ENCODE results near the gene SGF29. TPM values are rescaled to one million over a fixed set of nuclear protein-coding genes. Genes with fewer than 3 reads are reported as not detected.
"Not testable (repeated sequence)": the region's sequence is repeated elsewhere in the genome, so short reads cannot be mapped to it uniquely, and the experiment has no call there.

SGF29 gene
- polyA plus RNA-seq, 4 donors = 20.1 to 25.4 (median 20.9) TPM

GRCh38 chr16:28638359-28638758 lies 84.6 kb downstream of the SGF29 start:
- not testable (repeated sequence) for DNase-seq (ENCODE audit: low read depth in 4 of 4, low spot score in 3 of 4)

- not testable (repeated sequence) for DNase-seq (ENCODE audit: low read depth in 4 of 4, low spot score in 3 of 4)
Observed at GRCh38 chr16:28639959-28640358, 86.2 kb downstream of the SGF29 start.

Other genes starting within 250 kb of the SGF29 start
- 1 to 10 TPM in 3 of 4 donors, under 1 TPM in 1; 0.38 to 3.0 (median 1.8) TPM for gene NPIPB6, start 190.4 kb upstream of the SGF29 start, polyA plus RNA-seq (ENCODE audit: insufficient read length in 4 of 4)
- gene EIF3CL, start 150.1 kb upstream of the SGF29 start, polyA plus RNA-seq (ENCODE audit: insufficient read length in 4 of 4) = 10 to 100 TPM; 71.6 to 83.8 (median 77.7) TPM
- gene NPIPB7, start 81.6 kb upstream of the SGF29 start, polyA plus RNA-seq (ENCODE audit: insufficient read length in 4 of 4) = 1 to 10 TPM in 1 of 4 donors, not detected in 3; 1.1 TPM
- gene CLN3, start 61.8 kb upstream of the SGF29 start, polyA plus RNA-seq (ENCODE audit: insufficient read length in 4 of 4) = 10 to 100 TPM; 28.4 to 47.6 (median 31.9) TPM
- 1 to 10 TPM in 1 of 4 donors, under 1 TPM in 3; 0.50 to 1.1 (median 0.76) TPM for gene APOBR, start 59.3 kb upstream of the SGF29 start, polyA plus RNA-seq (ENCODE audit: insufficient read length in 4 of 4)
- gene IL27, start 47.1 kb upstream of the SGF29 start, polyA plus RNA-seq (ENCODE audit: insufficient read length in 4 of 4) = not detected
- gene NUPR1, start 14.9 kb upstream of the SGF29 start, polyA plus RNA-seq (ENCODE audit: insufficient read length in 4 of 4) = 10 to 100 TPM; 11.7 to 84.7 (median 12.3) TPM
- gene SULT1A2, start 43.1 kb downstream of the SGF29 start, polyA plus RNA-seq (ENCODE audit: insufficient read length in 4 of 4) = 1 to 10 TPM in 3 of 4 donors, under 1 TPM in 1; 0.73 to 2.2 (median 1.9) TPM
- 10 to 100 TPM; 17.9 to 26.6 (median 24.4) TPM for gene SULT1A1, start 56.1 kb downstream of the SGF29 start, polyA plus RNA-seq (ENCODE audit: insufficient read length in 4 of 4)
- 1 to 10 TPM in 1 of 4 donors, under 1 TPM in 1, not detected in 2; 0.40 to 2.6 TPM for gene NPIPB8, start 84.1 kb downstream of the SGF29 start, polyA plus RNA-seq (ENCODE audit: insufficient read length in 4 of 4)
- gene EIF3C, start 157.5 kb downstream of the SGF29 start, polyA plus RNA-seq (ENCODE audit: insufficient read length in 4 of 4) = 100 to 1,000 TPM; 373 to 630 (median 499) TPM
- 1 to 10 TPM in 3 of 4 donors, under 1 TPM in 1; 0.70 to 3.8 (median 1.9) TPM for gene NPIPB9, start 197.9 kb downstream of the SGF29 start, polyA plus RNA-seq (ENCODE audit: insufficient read length in 4 of 4)

Data from left renal pelvis (tissue), 4 donors.